Kidney epithelial cell (primary cell): ENCODE results near the gene SYT13. TPM values are rescaled to one million over a fixed set of nuclear protein-coding genes. Genes with fewer than 3 reads are reported as not detected.

ENCODE experiments used
- DNase-seq: peaks from one replicate; pipeline ENCODE4 v3.0.0-alpha.2; 2010; ENCODE audit warnings: low read depth
- H3K27me3 ChIP-seq: 2 replicates; pipeline ENCODE4 v1.6.0; 2011; ENCODE audit warnings: low read length; ENCODE audit not compliant: control insufficient read depth, insufficient read depth
- H3K36me3 ChIP-seq: 2 replicates; pipeline ENCODE4 v1.5.1; 2011; ENCODE audit warnings: low read length; ENCODE audit not compliant: control insufficient read depth, insufficient read depth
- H3K4me3 ChIP-seq: 2 replicates; pipeline ENCODE4 v1.5.1; 2011; ENCODE audit warnings: low read depth, mild to moderate bottlenecking, control low read depth, low read length
- CTCF ChIP-seq: IDR thresholded peaks from 2 replicates; pipeline ENCODE4 v1.5.1; 2011; ENCODE audit warnings: mild to moderate bottlenecking, moderate library complexity, low read length, control low read depth, inconsistent platforms; ENCODE audit not compliant: insufficient read depth, poor library complexity, severe bottlenecking
- total RNA-seq: library from RNA; depleted of rRNA; stranded (reverse); fragments of >200 nt; gene quantifications from 2 replicates; pipeline ENCODE4 v1.2.3, GENCODE V29; 2015

The SYT13 gene
- total RNA-seq, 1 donor from 2014 or later = 10.1 TPM

- TF ChIP-seq CTCF = no peak
- H3K36me3 ChIP-seq = no peaks in the 10 kb centered on the region
- DNase-seq = no peak
- H3K27me3 ChIP-seq = no peaks in the 10 kb centered on the region
- H3K4me3 ChIP-seq = no peak overlapping the region
Measured at GRCh38 chr11:45237711-45238315, 48.3 kb downstream of the SYT13 start.

- Histone ChIP-seq H3K4me3 (no peak overlapping the region), H3K36me3 (no peaks in the 10 kb centered on the region), H3K27me3 (no peaks in the 10 kb centered on the region)
- TF ChIP-seq CTCF = no peak
- DNase-seq = no peak
Measured at GRCh38 chr11:45234306-45235006, 51.7 kb downstream of the SYT13 start.

GRCh38 chr11:45233804-45234170 is 52.4 kb downstream of the SYT13 start:
- DNase-seq = no peak
- Histone ChIP-seq H3K36me3 (no peaks in the 10 kb centered on the region), H3K27me3 (no peaks in the 10 kb centered on the region), H3K4me3 (no peak overlapping the region)
- no peak for TF ChIP-seq CTCF

GRCh38 chr11:45233121-45233803 is 52.9 kb downstream of the SYT13 start:
- TF ChIP-seq CTCF = peak; percentile 85

GRCh38 chr11:45232341-45233080 is 53.6 kb downstream of the SYT13 start:
- no peak for DNase-seq
- no peaks in the 10 kb centered on the region for H3K27me3 ChIP-seq
- TF ChIP-seq CTCF = no peak
- H3K4me3 ChIP-seq = no peak overlapping the region
- H3K36me3 ChIP-seq = no peaks in the 10 kb centered on the region

More at GRCh38 chr11:45233121-45233803, 52.9 kb downstream of the SYT13 start:
- H3K27me3 ChIP-seq = no peaks in the 10 kb centered on the region
- H3K36me3 ChIP-seq = no peaks in the 10 kb centered on the region
- H3K4me3 ChIP-seq = no peak overlapping the region
- no peak for DNase-seq
